ENCODE results near the gene HTT. TPM values are rescaled to one million over a fixed set of nuclear protein-coding genes. Genes with fewer than 3 reads are reported as not detected.

The HTT gene
- total RNA-seq, 1 donor from 2014 or later = 49.8 TPM

GRCh38 chr4:3197366-3198105, 123.1 kb downstream of the HTT start:
- Histone ChIP-seq H3K27me3 (no peaks in the 10 kb centered on the region), H3K9me3 (no peaks in the 10 kb centered on the region), H3K27ac (no peak overlapping the region), H3K4me3 (no peak overlapping the region), H3K36me3 (peaks cover 0 to 26% of the 10 kb centered on the region in 2 donors), H3K4me1 (peaks cover 22% of the 10 kb centered on the region)
- TF ChIP-seq POLR2A (IDR thresholded peaks at IDR 0.05) (no peak), CTCF (IDR thresholded peaks at IDR 0.05) (no peak), POLR2AphosphoS5 (IDR thresholded peaks at IDR 0.05; ENCODE audit: insufficient read depth in 1 of 2, low read depth in 1 of 2) (no peak)
- intact Hi-C loops (cut with DNase I) = no loop called here
- DNase-seq (ENCODE audit: extremely low spot score in 2 of 2) = no peak

GRCh38 chr4:3198906-3199305, 124.4 kb downstream of the HTT start:
- H3K27me3 ChIP-seq = no peaks in the 10 kb centered on the region
- H3K9me3 ChIP-seq = no peaks in the 10 kb centered on the region
- intact Hi-C loops (cut with DNase I) = no loop called here
- no peak for DNase-seq (ENCODE audit: extremely low spot score in 2 of 2)
- no peak for TF ChIP-seq POLR2AphosphoS5 (IDR thresholded peaks at IDR 0.05; ENCODE audit: insufficient read depth in 1 of 2, low read depth in 1 of 2)
- no peak overlapping the region for H3K27ac ChIP-seq
- no peak overlapping the region for H3K4me3 ChIP-seq
- peaks cover 0 to 23% of the 10 kb centered on the region in 2 donors for H3K36me3 ChIP-seq
- peaks cover 35% of the 10 kb centered on the region for H3K4me1 ChIP-seq

- H3K27ac ChIP-seq = peak overlapping the region; percentile 62
Measured at GRCh38 chr4:3199653-3200422, 125.4 kb downstream of the HTT start.

GRCh38 chr4:3200423-3201090, 126.1 kb downstream of the HTT start:
- peak overlapping the region; percentile 62 for H3K27ac ChIP-seq
- H3K4me3 ChIP-seq = no peak overlapping the region
- intact Hi-C loops (cut with DNase I) = loop anchor here (10.0 kb wide), 1 partner anchor 94 kb away; the partner anchor contains the start of gene RGS12
- TF ChIP-seq POLR2AphosphoS5 (IDR thresholded peaks at IDR 0.05; ENCODE audit: insufficient read depth in 1 of 2, low read depth in 1 of 2) (no peak), CTCF (IDR thresholded peaks at IDR 0.05) (no peak), POLR2A (IDR thresholded peaks at IDR 0.05) (no peak)
- peaks cover 0 to 15% of the 10 kb centered on the region in 2 donors for H3K36me3 ChIP-seq
- no peaks in the 10 kb centered on the region for H3K27me3 ChIP-seq
- no peak for DNase-seq (ENCODE audit: extremely low spot score in 2 of 2)
- peaks cover 35% of the 10 kb centered on the region for H3K4me1 ChIP-seq
- no peaks in the 10 kb centered on the region for H3K9me3 ChIP-seq

More at GRCh38 chr4:3199653-3200422, 125.4 kb downstream of the HTT start:
- DNase-seq (ENCODE audit: extremely low spot score in 2 of 2) = no peak
- no peak for TF ChIP-seq CTCF (IDR thresholded peaks at IDR 0.05)
- TF ChIP-seq POLR2AphosphoS5 (IDR thresholded peaks at IDR 0.05; ENCODE audit: insufficient read depth in 1 of 2, low read depth in 1 of 2) = peak; percentile 25 to 31
- no peak for TF ChIP-seq POLR2A (IDR thresholded peaks at IDR 0.05)
- intact Hi-C loops (cut with DNase I) = loop anchor here (10.0 kb wide), 1 partner anchor 95 kb away; the partner anchor contains the start of gene RGS12
- Histone ChIP-seq H3K27me3 (no peaks in the 10 kb centered on the region), H3K4me1 (peaks cover 35% of the 10 kb centered on the region), H3K36me3 (peaks cover 0 to 22% of the 10 kb centered on the region in 2 donors), H3K9me3 (no peaks in the 10 kb centered on the region), H3K4me3 (no peak overlapping the region)
